HFFc6 (cell line): ENCODE measurements around the gene RAP2C. TPM values are rescaled to one million over a fixed set of nuclear protein-coding genes. Genes with fewer than 3 reads are reported as not detected.

ENCODE experiments used
- DNase-seq: peaks from one replicate; pipeline ENCODE4 v3.0.0-alpha.2; 2018
- H3K27ac Mint-ChIP-seq: 2 replicates; pipeline ENCODE4 v1.8.0; 2020; ENCODE audit warnings: mild to moderate bottlenecking, mixed read lengths
- H3K27me3 Mint-ChIP-seq: 2 replicates; pipeline ENCODE4 v1.8.0; 2021; ENCODE audit warnings: mild to moderate bottlenecking, moderate library complexity, mixed read lengths; ENCODE audit not compliant: insufficient read depth
- H3K36me3 Mint-ChIP-seq: 2 replicates; pipeline ENCODE4 v1.8.0; 2021; ENCODE audit warnings: low read depth, mixed read lengths
- H3K4me1 Mint-ChIP-seq: 2 replicates; pipeline ENCODE4 v1.8.0; 2020; ENCODE audit warnings: low read depth, mixed read lengths
- H3K4me3 Mint-ChIP-seq: 2 replicates; pipeline ENCODE4 v1.8.0; 2020; ENCODE audit warnings: mild to moderate bottlenecking, moderate library complexity, mixed read lengths
- H3K9me3 Mint-ChIP-seq: 2 replicates; pipeline ENCODE4 v1.8.0; 2020; ENCODE audit warnings: mild to moderate bottlenecking, mixed read lengths
- total RNA-seq, 6 experiments: library from RNA; stranded (reverse); fragmentation: NEBNext Ultra II Directional; extraction: Animal tissue kit (Norgen Biotek cat#: 25700); gene quantifications; 2 replicates in 1 of 6; 3 replicates in 5 of 6; pipeline ENCODE4 v1.2.3, GENCODE V29; 2021
- TF ChIP-seq, protein P1 (sequence below): fragments of 200-600 bp; sonication (generic); IDR thresholded peaks from 2 replicates; pipeline ENCODE4 v1.5.0; 2021; ENCODE audit warnings: antibody characterized with exemption, mild to moderate bottlenecking

Gene RAP2C
- total RNA-seq, 6 experiments from 2014 or later = 25.1 to 34.0 (median 30.0) TPM

DNA sequence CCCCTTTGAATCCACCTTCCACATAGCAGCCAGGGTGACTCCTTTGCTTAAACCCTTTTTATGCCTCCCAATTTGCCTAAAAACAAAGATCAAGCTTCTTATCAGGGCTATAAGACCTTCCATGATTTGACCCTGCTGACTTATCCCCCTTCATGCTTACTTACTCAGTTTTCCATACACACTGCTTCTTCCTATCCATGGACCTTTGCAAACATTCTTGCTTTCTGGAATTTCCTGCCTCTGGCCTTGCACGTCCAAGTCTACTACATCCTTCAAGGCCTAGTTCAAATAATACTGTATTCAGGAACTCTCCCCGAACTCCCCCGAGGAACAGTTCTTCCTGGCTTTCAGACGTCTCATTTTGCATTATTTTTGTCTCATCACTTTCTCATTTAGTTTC lies 31.8 kb downstream of the RAP2C start:
- H3K27me3 Mint-ChIP-seq = peaks cover 2% of the 10 kb centered on the region
- no peaks in the 10 kb centered on the region for H3K36me3 Mint-ChIP-seq
- H3K4me3 Mint-ChIP-seq = no peak overlapping the region
- no peaks in the 10 kb centered on the region for H3K9me3 Mint-ChIP-seq
- H3K27ac Mint-ChIP-seq = no peak overlapping the region
- TF ChIP-seq, protein P1, sequence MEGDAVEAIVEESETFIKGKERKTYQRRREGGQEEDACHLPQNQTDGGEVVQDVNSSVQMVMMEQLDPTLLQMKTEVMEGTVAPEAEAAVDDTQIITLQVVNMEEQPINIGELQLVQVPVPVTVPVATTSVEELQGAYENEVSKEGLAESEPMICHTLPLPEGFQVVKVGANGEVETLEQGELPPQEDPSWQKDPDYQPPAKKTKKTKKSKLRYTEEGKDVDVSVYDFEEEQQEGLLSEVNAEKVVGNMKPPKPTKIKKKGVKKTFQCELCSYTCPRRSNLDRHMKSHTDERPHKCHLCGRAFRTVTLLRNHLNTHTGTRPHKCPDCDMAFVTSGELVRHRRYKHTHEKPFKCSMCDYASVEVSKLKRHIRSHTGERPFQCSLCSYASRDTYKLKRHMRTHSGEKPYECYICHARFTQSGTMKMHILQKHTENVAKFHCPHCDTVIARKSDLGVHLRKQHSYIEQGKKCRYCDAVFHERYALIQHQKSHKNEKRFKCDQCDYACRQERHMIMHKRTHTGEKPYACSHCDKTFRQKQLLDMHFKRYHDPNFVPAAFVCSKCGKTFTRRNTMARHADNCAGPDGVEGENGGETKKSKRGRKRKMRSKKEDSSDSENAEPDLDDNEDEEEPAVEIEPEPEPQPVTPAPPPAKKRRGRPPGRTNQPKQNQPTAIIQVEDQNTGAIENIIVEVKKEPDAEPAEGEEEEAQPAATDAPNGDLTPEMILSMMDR = no peak
- DNase-seq = no peak
- H3K4me1 Mint-ChIP-seq = peaks cover 6% of the 10 kb centered on the region

GRCh38 chrX:132184871-132185270 lies 34.4 kb downstream of the RAP2C start:
- H3K4me1 Mint-ChIP-seq = peaks cover 6% of the 10 kb centered on the region
- no peaks in the 10 kb centered on the region for H3K36me3 Mint-ChIP-seq
- DNase-seq = no peak
- peaks cover 2% of the 10 kb centered on the region for H3K27me3 Mint-ChIP-seq
- TF ChIP-seq, protein P1 = no peak
- H3K27ac Mint-ChIP-seq = no peak overlapping the region
- no peaks in the 10 kb centered on the region for H3K9me3 Mint-ChIP-seq
- H3K4me3 Mint-ChIP-seq = no peak overlapping the region

- no peak for DNase-seq
- TF ChIP-seq, protein P1 = no peak
- Mint-ChIP-seq H3K4me1 (peaks cover 6% of the 10 kb centered on the region), H3K4me3 (no peak overlapping the region), H3K27ac (no peak overlapping the region), H3K9me3 (no peaks in the 10 kb centered on the region), H3K27me3 (no peaks in the 10 kb centered on the region; the same call in 1 of the 2 replicates), H3K36me3 (no peaks in the 10 kb centered on the region)
Measured at GRCh38 chrX:132181364-132181763, 37.9 kb downstream of the RAP2C start.

GRCh38 chrX:132180929-132181328 lies 38.3 kb downstream of the RAP2C start:
- Mint-ChIP-seq H3K27ac (no peak overlapping the region), H3K9me3 (no peaks in the 10 kb centered on the region), H3K4me1 (peaks cover 6% of the 10 kb centered on the region), H3K36me3 (no peaks in the 10 kb centered on the region), H3K27me3 (no peaks in the 10 kb centered on the region; the same call in 1 of the 2 replicates), H3K4me3 (no peak overlapping the region)
- DNase-seq = no peak
- TF ChIP-seq, protein P1 = no peak

DNA sequence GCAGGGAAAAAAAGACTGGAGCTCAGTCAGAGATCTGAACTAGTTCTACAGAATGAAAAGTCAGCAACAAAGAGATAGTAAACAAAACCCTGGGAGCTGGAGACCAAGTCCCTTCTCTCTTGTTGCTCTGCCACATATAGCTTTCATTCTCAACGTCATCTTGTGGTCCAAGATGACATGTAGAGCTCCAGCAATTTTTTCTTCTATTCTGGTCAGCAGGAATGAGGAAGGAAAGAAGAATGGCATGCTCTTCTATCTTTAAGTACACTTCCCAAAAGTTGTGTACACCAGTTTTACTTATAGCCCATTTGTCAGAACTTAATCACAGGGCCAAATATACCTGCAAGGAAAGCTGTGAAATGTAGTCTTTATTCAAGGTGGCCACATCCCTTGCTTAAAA lies 45.6 kb downstream of the RAP2C start:
- no peak overlapping the region for H3K4me3 Mint-ChIP-seq
- H3K4me1 Mint-ChIP-seq = no peaks in the 10 kb centered on the region
- no peaks in the 10 kb centered on the region for H3K36me3 Mint-ChIP-seq
- H3K9me3 Mint-ChIP-seq = no peaks in the 10 kb centered on the region
- TF ChIP-seq, protein P1 = no peak
- H3K27ac Mint-ChIP-seq = no peak overlapping the region
- DNase-seq = no peak
- H3K27me3 Mint-ChIP-seq = peaks cover 2% of the 10 kb centered on the region; the same call in 1 of the 2 replicates

DNA sequence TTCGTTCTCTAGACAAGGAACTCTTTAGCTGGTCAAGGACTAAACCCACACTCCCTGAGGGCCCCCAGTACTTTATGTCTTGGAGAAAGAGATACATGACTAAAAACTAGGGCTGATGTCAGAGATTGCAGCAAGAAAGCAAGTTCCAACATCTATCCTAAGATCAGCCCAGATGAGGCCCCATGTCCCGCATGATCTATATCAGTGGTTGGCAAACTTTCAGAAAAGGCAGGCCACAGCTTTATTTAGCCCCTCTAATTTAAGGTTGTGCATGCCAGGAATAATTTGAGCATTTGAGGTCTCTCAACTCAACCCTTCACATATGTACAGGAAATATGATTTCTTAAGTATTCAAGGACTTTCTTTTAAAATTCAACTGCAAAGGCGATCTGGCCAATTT lies 47.4 kb downstream of the RAP2C start:
- Mint-ChIP-seq H3K4me1 (no peaks in the 10 kb centered on the region), H3K36me3 (no peaks in the 10 kb centered on the region), H3K9me3 (no peaks in the 10 kb centered on the region), H3K27me3 (peaks cover 2% of the 10 kb centered on the region; the same call in 1 of the 2 replicates), H3K4me3 (no peak overlapping the region), H3K27ac (no peak overlapping the region)
- TF ChIP-seq, protein P1 = no peak
- DNase-seq = no peak
